ENCODE measurements around the gene PRAF2.

PRAF2 gene, protein sequence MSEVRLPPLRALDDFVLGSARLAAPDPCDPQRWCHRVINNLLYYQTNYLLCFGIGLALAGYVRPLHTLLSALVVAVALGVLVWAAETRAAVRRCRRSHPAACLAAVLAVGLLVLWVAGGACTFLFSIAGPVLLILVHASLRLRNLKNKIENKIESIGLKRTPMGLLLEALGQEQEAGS

GRCh38 chrX:49073601-49074575, at the start of gene PRAF2:
Gene PRAF2 (minus strand): TSS chrX:49074002. CDS start chrX:49073987, 15 bp downstream.
- peak; percentile 94 for DNase-seq

DNA sequence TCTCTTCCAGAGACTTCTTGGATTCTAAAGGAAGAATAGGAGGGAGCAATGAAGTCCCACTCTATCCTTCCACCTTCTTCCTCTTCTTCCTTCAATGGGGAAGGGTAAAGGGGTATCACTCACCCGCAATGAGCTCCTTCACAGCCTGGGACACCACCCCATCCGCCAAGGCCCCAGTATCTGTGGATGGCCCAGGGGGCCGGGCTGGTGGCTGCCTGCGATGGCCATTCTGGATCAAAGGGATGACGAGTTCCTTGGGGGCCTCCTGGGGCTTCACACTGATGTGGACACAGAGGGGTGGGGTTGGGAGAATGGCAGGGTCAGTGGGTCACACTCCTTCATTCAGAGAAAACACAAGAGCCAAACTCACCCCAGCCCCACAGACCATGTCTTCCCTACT, 48.7 kb upstream of the PRAF2 start:
- no peak for DNase-seq

GRCh38 chrX:49120091-49120490, 46.3 kb upstream of the PRAF2 start:
- DNase-seq: no peak

GRCh38 chrX:49117581-49117980, 43.8 kb upstream of the PRAF2 start:
- no peak for DNase-seq

GRCh38 chrX:49116716-49117115, 42.9 kb upstream of the PRAF2 start:
- no peak for DNase-seq

GRCh38 chrX:49116076-49116475, 42.3 kb upstream of the PRAF2 start:
- no peak for DNase-seq

DNA sequence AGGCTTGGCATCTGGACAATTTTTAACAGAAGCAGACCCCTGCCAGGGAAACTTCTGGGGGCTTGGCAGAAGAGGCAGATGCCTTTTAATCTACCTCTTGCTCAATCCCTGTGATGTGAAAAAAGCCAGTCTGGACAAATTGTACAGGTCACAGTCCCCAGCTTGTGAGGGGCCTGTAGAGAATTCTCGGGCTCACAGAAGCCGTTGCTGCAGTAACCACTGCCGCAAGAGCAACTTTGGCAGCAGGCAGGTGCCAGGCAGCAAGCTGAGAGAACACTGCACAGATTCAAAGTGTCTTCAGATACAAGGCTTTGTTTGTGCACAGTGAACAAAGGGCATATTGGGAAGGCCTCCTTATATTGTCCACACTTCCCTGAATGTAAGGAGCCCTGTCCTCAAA, 38.0 kb upstream of the PRAF2 start:
- no peak for DNase-seq

DNA sequence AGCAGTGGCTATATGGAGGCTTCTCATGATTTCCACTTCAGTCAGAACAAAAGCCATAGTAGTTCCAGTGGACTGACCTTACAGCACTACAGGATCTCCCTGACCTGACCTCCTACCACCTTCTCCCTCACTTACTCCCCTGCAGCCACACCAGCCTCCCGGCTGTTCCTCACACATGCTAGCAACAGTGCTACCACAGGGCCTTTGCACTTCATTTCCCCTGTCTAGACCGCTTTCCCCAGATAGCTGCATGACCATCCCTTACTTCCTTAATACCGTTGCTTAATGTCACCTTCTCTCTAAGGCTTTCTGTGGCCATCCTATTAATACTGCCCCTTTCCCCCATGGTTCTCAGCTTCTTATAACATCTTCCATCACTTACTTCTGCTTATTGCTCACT, 36.6 kb upstream of the PRAF2 start:
- no peak for DNase-seq

GRCh38 chrX:49108641-49109040, 34.8 kb upstream of the PRAF2 start:
- DNase-seq: no peak

DNA sequence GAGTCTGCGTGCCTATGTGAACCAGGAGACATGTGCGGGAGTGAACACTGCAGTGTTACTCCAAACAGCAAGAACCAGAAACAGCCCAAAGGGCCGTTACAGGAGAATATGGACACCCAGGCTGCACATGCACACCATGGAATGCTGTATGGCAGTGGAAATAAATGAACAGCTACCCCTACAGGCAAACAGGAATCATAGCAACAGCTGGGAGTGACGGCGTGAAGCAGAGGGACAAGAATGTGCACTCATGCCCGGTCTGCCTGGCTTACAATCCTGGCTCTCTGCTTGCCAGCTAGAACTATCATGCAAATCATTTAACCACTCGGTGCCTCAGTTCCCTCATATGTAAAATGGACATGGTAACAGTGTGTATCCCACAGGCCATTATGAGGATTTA, 33.1 kb upstream of the PRAF2 start:
- DNase-seq: no peak

- no peak for DNase-seq
Measured at GRCh38 chrX:49106296-49106695, 32.5 kb upstream of the PRAF2 start.

DNA sequence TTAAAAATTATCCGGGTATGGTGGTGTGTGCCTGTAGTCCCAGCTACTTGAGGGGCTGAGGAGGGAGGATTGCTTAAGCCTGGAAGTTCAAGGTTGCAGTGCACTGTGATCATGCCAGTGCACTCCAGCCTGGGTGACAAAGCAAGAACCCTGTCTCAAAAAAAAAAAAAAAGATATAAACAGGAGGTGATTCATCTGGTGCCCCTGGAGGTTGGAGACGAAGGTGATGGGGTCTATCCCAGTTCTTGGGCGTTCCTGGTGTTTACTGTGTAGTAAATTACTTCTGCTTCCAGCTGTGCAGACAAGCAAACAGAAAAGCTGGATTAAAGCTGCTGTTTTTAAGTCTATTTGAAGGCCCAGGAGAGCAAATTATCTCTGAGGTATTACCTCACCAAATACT, 29.8 kb upstream of the PRAF2 start:
- DNase-seq: no peak

- DNase-seq: no peak
Measured at GRCh38 chrX:49102190-49102589, 28.4 kb upstream of the PRAF2 start.

DNA sequence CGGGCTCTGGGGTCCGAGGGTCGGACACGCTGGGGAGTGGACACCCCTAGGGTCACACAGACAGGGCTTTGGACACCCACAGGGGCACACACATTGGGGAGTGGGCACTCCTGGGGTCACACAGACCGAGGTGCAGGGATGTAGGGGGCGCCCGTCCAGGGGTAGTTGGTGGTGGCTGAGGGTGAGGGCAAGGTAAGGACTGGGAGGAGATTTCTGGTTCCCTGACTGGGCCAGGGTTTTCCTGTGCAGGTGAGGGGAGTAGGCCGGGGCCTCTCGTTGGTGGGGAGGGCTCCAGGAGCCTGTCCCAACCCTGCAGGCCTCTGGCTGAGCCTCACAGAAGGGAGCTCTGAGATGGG, 27.8 kb upstream of the PRAF2 start:
- DNase-seq: peak; percentile 3

GRCh38 chrX:49100704-49101628, 27.2 kb upstream of the PRAF2 start:
- peak; percentile 93 for DNase-seq

GRCh38 chrX:49096419-49096818, 22.6 kb upstream of the PRAF2 start:
- no peak for DNase-seq

DNA sequence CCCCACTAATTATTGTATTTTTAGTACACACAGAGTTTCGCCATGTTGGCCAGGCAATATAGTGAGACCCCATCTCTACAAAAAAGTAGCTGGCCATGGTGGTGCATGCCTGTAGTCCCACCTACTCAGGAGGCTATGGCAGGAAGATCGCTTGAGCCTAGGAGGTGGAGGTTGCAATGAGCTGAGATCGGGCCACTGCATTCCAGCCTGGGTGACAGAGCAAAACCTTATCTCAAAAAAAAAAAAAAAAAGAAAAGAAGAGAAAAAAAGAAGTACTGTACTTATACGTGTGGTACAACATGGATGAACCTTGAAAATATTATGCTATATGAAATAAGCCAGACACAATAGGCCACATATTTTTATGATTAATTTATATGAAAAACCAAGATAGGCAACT, 15.8 kb upstream of the PRAF2 start:
- no peak for DNase-seq

DNA sequence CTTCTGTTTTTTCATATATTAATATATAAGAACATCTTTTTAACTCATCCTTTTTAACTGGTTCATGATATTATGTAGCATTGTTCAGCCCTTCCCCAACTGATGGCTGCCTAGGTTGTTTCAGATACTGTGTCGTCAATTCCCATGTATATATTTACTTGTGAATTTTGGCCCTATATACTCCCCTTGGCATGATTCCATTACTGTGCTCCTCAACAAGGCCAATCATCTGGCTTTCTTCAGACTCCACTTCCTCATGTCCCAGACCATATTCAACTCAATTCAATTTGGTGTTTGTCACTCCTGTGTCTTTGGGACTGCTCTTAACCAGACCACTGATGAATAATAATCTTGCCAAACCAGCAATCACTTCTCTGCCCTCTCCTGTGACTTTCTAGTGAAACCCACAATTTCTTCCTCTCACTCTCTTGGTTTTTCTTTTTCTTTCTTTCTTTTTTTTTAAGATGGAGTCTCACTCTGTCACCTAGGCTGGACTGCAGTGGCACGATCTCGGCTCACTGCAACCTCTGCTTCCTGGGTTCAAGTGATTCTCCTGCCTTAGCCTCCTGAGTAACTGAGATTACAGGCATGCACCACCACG, 8.6 kb upstream of the PRAF2 start:
- DNase-seq: no peak

- DNase-seq: peak; percentile 55
Measured at GRCh38 chrX:49079489-49080428, 6.0 kb upstream of the PRAF2 start, which contains the start of gene WDR45. Gene WDR45 (minus strand): TSS chrX:49079887. CDS start chrX:49078095, 1,792 bp downstream.

- DNase-seq: no peak
Measured at GRCh38 chrX:49077941-49078340, 4.1 kb upstream of the PRAF2 start.

- DNase-seq: no peak
Measured at GRCh38 chrX:49075347-49075746, 1.5 kb upstream of the PRAF2 start.

DNA sequence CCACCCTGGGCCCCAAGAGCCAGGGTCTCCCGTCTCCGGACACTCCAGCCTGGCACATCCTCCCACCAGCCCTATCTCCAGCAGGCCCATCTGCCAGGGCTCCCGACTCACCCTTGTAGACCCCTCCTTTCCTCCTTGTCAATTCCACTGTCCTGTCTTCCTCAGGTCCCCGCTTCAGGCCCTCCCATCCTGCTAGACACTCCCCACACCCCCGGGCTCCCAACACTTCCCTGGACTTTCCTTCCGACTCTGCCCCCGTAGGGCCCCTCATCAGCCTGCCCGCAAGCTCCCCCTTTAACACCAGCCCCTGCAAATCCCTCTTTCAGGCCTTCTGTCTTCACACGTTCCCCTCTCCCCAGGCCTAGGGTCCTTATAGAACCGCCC, 1.1 kb downstream of the PRAF2 start:
- DNase-seq: no peak
